Measurements from ENCODE around the gene PDC. TPM values are rescaled to one million over a fixed set of nuclear protein-coding genes. Genes with fewer than 3 reads are reported as not detected.

Gene PDC
- total and polyA plus RNA-seq, 10 of the 15 experiments (the other 5 are each of a cell fraction or from before 2014, with no cell fraction given), result 0.11 TPM; not detected in 9

DNA sequence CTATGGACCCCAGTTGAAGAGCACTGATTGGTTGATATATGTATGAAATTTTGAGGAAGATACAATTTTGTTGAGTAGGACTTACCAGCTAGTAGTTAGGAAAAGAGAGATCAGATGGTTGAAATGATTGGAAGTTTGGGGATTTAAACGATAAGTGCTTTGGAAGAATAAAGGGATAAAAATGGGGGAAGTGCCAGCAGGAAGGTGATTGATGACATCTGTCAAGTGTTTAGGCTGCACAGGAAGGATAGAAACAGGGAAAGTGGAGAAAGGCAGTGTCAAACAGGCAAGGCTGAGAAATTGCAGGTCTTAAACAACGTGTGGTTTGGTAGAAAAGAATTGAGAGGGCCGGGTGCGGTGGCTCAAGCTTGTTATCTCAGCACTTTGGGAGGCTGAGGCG is 22.3 kb downstream of the PDC start:
- in situ Hi-C loops (cut with MboI) (no loop called here), intact Hi-C loops (cut with micrococcal nuclease; ENCODE audit: unreplicated experiment) (no loop called here)

More for the DNA sequence above, 22.3 kb downstream of the PDC start:
- FAIRE-seq (no peak), DNase-seq (ENCODE audit: low read depth, low spot score) (no peak), ATAC-seq (no peak)
- no peaks in the 10 kb centered on the region for H3K9me3 ChIP-seq (replicated peaks; ENCODE audit: control insufficient read depth, insufficient read depth, low read length)
- SMC1A ChIA-PET (ENCODE audit: uncharacterized antibody, unreplicated experiment), result interaction anchor here (0.9 kb wide), 1 partner anchor 56 kb away, joined by 3 read pairs; no protein-coding TSS in a partner anchor
- TF ChIP-seq ZNF207 (IDR thresholded peaks at IDR 0.05; ENCODE audit: borderline replicate concordance) (no peak), SIX5 (IDR thresholded peaks at IDR 0.05; ENCODE audit: low read depth, low read length, severe bottlenecking) (no peak), RAD21 (IDR thresholded peaks at IDR 0.05; ENCODE audit: insufficient read depth, low read depth, low read length) (no peak), BACH1 (IDR thresholded peaks at IDR 0.05; ENCODE audit: borderline replicate concordance) (no peak), ZNF622 (IDR thresholded peaks at IDR 0.05) (no peak), NR2C1 (IDR thresholded peaks at IDR 0.05) (no peak), CREM (IDR thresholded peaks at IDR 0.05; ENCODE audit: low read depth) (no peak), LARP7 (IDR thresholded peaks at IDR 0.05) (no peak), EP300 (IDR thresholded peaks at IDR 0.05; ENCODE audit: borderline replicate concordance in 1 of 2, control insufficient read depth in 1 of 2, low read depth in 2 of 2, low read length in 2 of 2) (no peak), IKZF1 (conservative IDR thresholded peaks at IDR 0.05) (no peak), ZSCAN29 (IDR thresholded peaks at IDR 0.05) (no peak), SREBF2 (IDR thresholded peaks at IDR 0.05; ENCODE audit: low read length) (no peak), FOXK2 (IDR thresholded peaks at IDR 0.05) (no peak)
- TF ChIP-seq, protein P1, sequence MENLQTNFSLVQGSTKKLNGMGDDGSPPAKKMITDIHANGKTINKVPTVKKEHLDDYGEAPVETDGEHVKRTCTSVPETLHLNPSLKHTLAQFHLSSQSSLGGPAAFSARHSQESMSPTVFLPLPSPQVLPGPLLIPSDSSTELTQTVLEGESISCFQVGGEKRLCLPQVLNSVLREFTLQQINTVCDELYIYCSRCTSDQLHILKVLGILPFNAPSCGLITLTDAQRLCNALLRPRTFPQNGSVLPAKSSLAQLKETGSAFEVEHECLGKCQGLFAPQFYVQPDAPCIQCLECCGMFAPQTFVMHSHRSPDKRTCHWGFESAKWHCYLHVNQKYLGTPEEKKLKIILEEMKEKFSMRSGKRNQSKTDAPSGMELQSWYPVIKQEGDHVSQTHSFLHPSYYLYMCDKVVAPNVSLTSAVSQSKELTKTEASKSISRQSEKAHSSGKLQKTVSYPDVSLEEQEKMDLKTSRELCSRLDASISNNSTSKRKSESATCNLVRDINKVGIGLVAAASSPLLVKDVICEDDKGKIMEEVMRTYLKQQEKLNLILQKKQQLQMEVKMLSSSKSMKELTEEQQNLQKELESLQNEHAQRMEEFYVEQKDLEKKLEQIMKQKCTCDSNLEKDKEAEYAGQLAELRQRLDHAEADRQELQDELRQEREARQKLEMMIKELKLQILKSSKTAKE (IDR thresholded peaks at IDR 0.05; ENCODE audit: low read depth, poor library complexity, severe bottlenecking), result no peak
- TF ChIP-seq, protein P2, sequence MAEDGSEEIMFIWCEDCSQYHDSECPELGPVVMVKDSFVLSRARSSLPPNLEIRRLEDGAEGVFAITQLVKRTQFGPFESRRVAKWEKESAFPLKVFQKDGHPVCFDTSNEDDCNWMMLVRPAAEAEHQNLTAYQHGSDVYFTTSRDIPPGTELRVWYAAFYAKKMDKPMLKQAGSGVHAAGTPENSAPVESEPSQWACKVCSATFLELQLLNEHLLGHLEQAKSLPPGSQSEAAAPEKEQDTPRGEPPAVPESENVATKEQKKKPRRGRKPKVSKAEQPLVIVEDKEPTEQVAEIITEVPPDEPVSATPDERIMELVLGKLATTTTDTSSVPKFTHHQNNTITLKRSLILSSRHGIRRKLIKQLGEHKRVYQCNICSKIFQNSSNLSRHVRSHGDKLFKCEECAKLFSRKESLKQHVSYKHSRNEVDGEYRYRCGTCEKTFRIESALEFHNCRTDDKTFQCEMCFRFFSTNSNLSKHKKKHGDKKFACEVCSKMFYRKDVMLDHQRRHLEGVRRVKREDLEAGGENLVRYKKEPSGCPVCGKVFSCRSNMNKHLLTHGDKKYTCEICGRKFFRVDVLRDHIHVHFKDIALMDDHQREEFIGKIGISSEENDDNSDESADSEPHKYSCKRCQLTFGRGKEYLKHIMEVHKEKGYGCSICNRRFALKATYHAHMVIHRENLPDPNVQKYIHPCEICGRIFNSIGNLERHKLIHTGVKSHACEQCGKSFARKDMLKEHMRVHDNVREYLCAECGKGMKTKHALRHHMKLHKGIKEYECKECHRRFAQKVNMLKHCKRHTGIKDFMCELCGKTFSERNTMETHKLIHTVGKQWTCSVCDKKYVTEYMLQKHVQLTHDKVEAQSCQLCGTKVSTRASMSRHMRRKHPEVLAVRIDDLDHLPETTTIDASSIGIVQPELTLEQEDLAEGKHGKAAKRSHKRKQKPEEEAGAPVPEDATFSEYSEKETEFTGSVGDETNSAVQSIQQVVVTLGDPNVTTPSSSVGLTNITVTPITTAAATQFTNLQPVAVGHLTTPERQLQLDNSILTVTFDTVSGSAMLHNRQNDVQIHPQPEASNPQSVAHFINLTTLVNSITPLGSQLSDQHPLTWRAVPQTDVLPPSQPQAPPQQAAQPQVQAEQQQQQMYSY (CRISPR knock-in tag; IDR thresholded peaks at IDR 0.05), result no peak
- TF ChIP-seq, protein P3, sequence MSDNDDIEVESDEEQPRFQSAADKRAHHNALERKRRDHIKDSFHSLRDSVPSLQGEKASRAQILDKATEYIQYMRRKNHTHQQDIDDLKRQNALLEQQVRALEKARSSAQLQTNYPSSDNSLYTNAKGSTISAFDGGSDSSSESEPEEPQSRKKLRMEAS (IDR thresholded peaks at IDR 0.05; ENCODE audit: low read depth, low read length), result no peak
- POLR2A ChIA-PET, result no interaction called here
- H3K4me2 ChIP-seq (ENCODE audit: control insufficient read depth, insufficient read depth), result no peak overlapping the region
- no peak overlapping the region for H3K27ac ChIP-seq (ENCODE audit: control insufficient read depth, insufficient read depth)
- no peak overlapping the region for H3K9ac ChIP-seq (ENCODE audit: control insufficient read depth, insufficient read depth, low read length)
- RAD21 ChIA-PET (ENCODE audit: unreplicated experiment), result no interaction called here
- H3K4me1 ChIP-seq (ENCODE audit: control insufficient read depth, insufficient read depth, low read length), result no peaks in the 10 kb centered on the region
- no peak overlapping the region for H2AFZ ChIP-seq (ENCODE audit: control insufficient read depth, low read depth, low read length)
- H4K20me1 ChIP-seq (ENCODE audit: control insufficient read depth, insufficient read depth), result no peaks in the 10 kb centered on the region
- H3K4me3 ChIP-seq, result no peak overlapping the region
- CTCF ChIA-PET, result no interaction called here
- H3K79me2 ChIP-seq (ENCODE audit: control insufficient read depth, insufficient read depth, low read length), result no peaks in the 10 kb centered on the region
- 97% methylated on average over 5 of the region's 5 CpGs for WGBS (ENCODE audit: insufficient coverage, insufficient replicate concordance, low lambda C conversion rate, missing lambda C conversion rate)
- H3K27me3 ChIP-seq (replicated peaks in 1 of 2; ENCODE audit: control insufficient read depth in 2 of 2, insufficient read depth in 2 of 2, low read length in 1 of 2), result no peaks in the 10 kb centered on the region
- BruUV-seq (replicated peaks), result no TSS peak
- peaks cover 0 to 5% of the 10 kb centered on the region in 2 experiments; a peak in 1 of 4 replicates for H3K36me3 ChIP-seq (ENCODE audit: control insufficient read depth in 2 of 2, insufficient read depth in 2 of 2, low read length in 1 of 2)
